Neuronal stem cell (in vitro differentiated cells): ENCODE data around the gene SLC17A7.
A peak's percentile ranks its signal among the peaks of the same experiment; 100 is the strongest.

Source experiments
- DNase-seq: peaks from one replicate; pipeline ENCODE4 v3.0.0-alpha.2; 2013; ENCODE audit warnings: low spot score
- H2AFZ ChIP-seq: one replicate; pipeline ENCODE4 v1.6.1; 2013; ENCODE audit warnings: mild to moderate bottlenecking, low read length, inconsistent platforms
- H2AK5ac ChIP-seq: 2 replicates; pipeline ENCODE4 v1.6.1; 2013; ENCODE audit warnings: low read depth, mild to moderate bottlenecking, inconsistent platforms, low read length, moderate library complexity, mixed read lengths
- H2BK120ac ChIP-seq: 2 replicates; pipeline ENCODE4 v1.6.1; 2013; ENCODE audit warnings: low read depth, mild to moderate bottlenecking, inconsistent platforms, low read length, moderate library complexity, mixed read lengths
- H2BK12ac ChIP-seq: one replicate; pipeline ENCODE4 v1.6.1; 2013; ENCODE audit warnings: low read length, inconsistent platforms
- H2BK15ac ChIP-seq: 2 replicates; pipeline ENCODE4 v1.6.1; 2013; ENCODE audit warnings: mild to moderate bottlenecking, low read length, inconsistent platforms, mixed read lengths
- H2BK5ac ChIP-seq: one replicate; pipeline ENCODE4 v1.6.1; 2013; ENCODE audit warnings: inconsistent platforms, mild to moderate bottlenecking, low read length, moderate library complexity
- H3K14ac ChIP-seq: one replicate; pipeline ENCODE4 v1.6.1; 2013; ENCODE audit warnings: low read length, inconsistent platforms
- H3K18ac ChIP-seq: 2 replicates; pipeline ENCODE4 v1.6.1; 2013; ENCODE audit warnings: low read length, inconsistent platforms
- H3K23ac ChIP-seq: 2 replicates; pipeline ENCODE4 v1.6.1; 2013; ENCODE audit warnings: low read depth, mild to moderate bottlenecking, mixed read lengths, low read length, inconsistent platforms; ENCODE audit not compliant: poor library complexity
- H3K27ac ChIP-seq: replicated peaks from 3 replicates; pipeline ENCODE4 v1.5.1; 2013; ENCODE audit warnings: low read length, inconsistent platforms
- H3K27me3 ChIP-seq, 3 experiments: 2 replicates each; pipeline ENCODE4 v1.6.1; 2013; ENCODE audit warnings: low read length in 3 of 3, mild to moderate bottlenecking in 2 of 3, inconsistent platforms in 1 of 3, low read depth in 1 of 3, mixed read lengths in 1 of 3, moderate library complexity in 1 of 3; ENCODE audit not compliant: control insufficient read depth in 3 of 3, insufficient read depth in 3 of 3
- H3K36me3 ChIP-seq, 2 donors: replicated peaks in 1 of 2; 2 replicates each; pipeline ENCODE4 v1.6.1; 2013; ENCODE audit warnings: low read length in 2 of 2; ENCODE audit not compliant: control insufficient read depth in 2 of 2, insufficient read depth in 2 of 2
- H3K4ac ChIP-seq: 2 replicates; pipeline ENCODE4 v1.6.1; 2013; ENCODE audit warnings: inconsistent platforms, mild to moderate bottlenecking, low read length, moderate library complexity
- H3K4me1 ChIP-seq, 2 donors: 1 replicate in 1 of 2; 2 replicates in 1 of 2; pipeline ENCODE4 v1.6.1; 2013; ENCODE audit warnings: low read length in 2 of 2, low read depth in 1 of 2; ENCODE audit not compliant: control insufficient read depth in 2 of 2, insufficient read depth in 1 of 2
- H3K4me2 ChIP-seq: one replicate; pipeline ENCODE4 v1.6.1; 2013; ENCODE audit warnings: mild to moderate bottlenecking, low read length, inconsistent platforms; ENCODE audit not compliant: insufficient read depth, poor library complexity, severe bottlenecking
- H3K4me3 ChIP-seq, 2 donors: 2 replicates each; pipeline ENCODE4 v1.5.1; 2013; ENCODE audit warnings: low read length in 2 of 2, mild to moderate bottlenecking in 2 of 2, inconsistent platforms in 1 of 2, moderate library complexity in 1 of 2
- H3K79me1 ChIP-seq: one replicate; pipeline ENCODE4 v1.6.1; 2013; ENCODE audit warnings: low read depth, mild to moderate bottlenecking, inconsistent platforms, low read length, moderate library complexity
- H3K9ac ChIP-seq: one replicate; pipeline ENCODE4 v1.6.1; 2013; ENCODE audit warnings: mild to moderate bottlenecking, low read depth, low read length, inconsistent platforms; ENCODE audit not compliant: poor library complexity
- H3K9me3 ChIP-seq, 2 donors: replicated peaks in 1 of 2; 2 replicates each; pipeline versions ENCODE3 to v1.6.1; 2013; ENCODE audit warnings: low read length in 2 of 2, mild to moderate bottlenecking in 2 of 2, inconsistent platforms in 1 of 2, low read depth in 1 of 2, mixed read lengths in 1 of 2, moderate library complexity in 1 of 2; ENCODE audit not compliant: control insufficient read depth in 2 of 2, insufficient read depth in 1 of 2
- H4K8ac ChIP-seq: one replicate; pipeline ENCODE4 v1.6.1; 2013; ENCODE audit warnings: low read depth, mild to moderate bottlenecking, inconsistent platforms, low read length, moderate library complexity
- H4K91ac ChIP-seq: one replicate; pipeline ENCODE4 v1.6.1; 2013; ENCODE audit warnings: low read length, low read depth, mild to moderate bottlenecking, inconsistent platforms; ENCODE audit not compliant: poor library complexity
- WGBS, 2 donors: extraction: QIAGEN DNeasy Blood & Tissue Kit; methylation state at CpG; one replicate each; pipeline ENCODE4 v1.1.7; 2013; ENCODE audit warnings: missing lambda C conversion rate in 2 of 2, mixed read lengths in 1 of 2; ENCODE audit not compliant: insufficient read length in 2 of 2, insufficient replicate concordance in 1 of 2; ENCODE audit errors: extremely low coverage in 2 of 2; 5-methylcytosine and 5-hydroxymethylcytosine counted together

The SLC17A7 gene

GRCh38 chr19:49459388-49459787 lies 18.1 kb upstream of the SLC17A7 start:
- Histone ChIP-seq H4K8ac (no peak overlapping the region), H3K27me3 (no peaks in the 10 kb centered on the region), H3K18ac (no peak overlapping the region), H2BK120ac (no peak overlapping the region), H3K9me3 (no peaks in the 10 kb centered on the region), H2BK12ac (no peak overlapping the region), H3K36me3 (peaks cover 7 to 44% of the 10 kb centered on the region in 2 donors), H2AK5ac (no peak overlapping the region), H3K9ac (no peak overlapping the region), H3K79me1 (no peaks in the 10 kb centered on the region), H2BK5ac (no peak overlapping the region), H3K14ac (no peak overlapping the region), H3K4me2 (peak overlapping the region; percentile 11), H3K4ac (no peak overlapping the region), H3K4me1 (no peaks in the 10 kb centered on the region), H2AFZ (no peak overlapping the region), H3K4me3 (no peak overlapping the region), H4K91ac (no peak overlapping the region), H2BK15ac (no peak overlapping the region), H3K23ac (no peak overlapping the region), H3K27ac (no peak overlapping the region)
- DNase-seq = no peak
- no CpG with 5 or more reads among the region's 12 CpGs for WGBS, 2 donors

GRCh38 chr19:49458567-49458903 lies 17.2 kb upstream of the SLC17A7 start:
- no peak overlapping the region for H4K8ac ChIP-seq
- peaks cover 0 to 1% of the 10 kb centered on the region in 2 donors for H3K4me1 ChIP-seq
- H3K4ac ChIP-seq = no peak overlapping the region
- H3K36me3 ChIP-seq = peaks cover 7 to 38% of the 10 kb centered on the region in 2 donors
- H3K9ac ChIP-seq = peak overlapping the region; percentile 70
- no peak overlapping the region for H4K91ac ChIP-seq
- no peak overlapping the region for H3K18ac ChIP-seq
- H2AFZ ChIP-seq = no peak overlapping the region
- H3K9me3 ChIP-seq = no peaks in the 10 kb centered on the region
- H2BK120ac ChIP-seq = no peak overlapping the region
- H3K4me2 ChIP-seq = no peak overlapping the region
- H2BK5ac ChIP-seq = no peak overlapping the region
- no peak for DNase-seq
- H3K27me3 ChIP-seq = no peaks in the 10 kb centered on the region
- WGBS, 2 donors = no CpG with 5 or more reads among the region's 5 CpGs
- no peak overlapping the region for H3K14ac ChIP-seq
- H3K27ac ChIP-seq = no peak overlapping the region
- H3K79me1 ChIP-seq = no peaks in the 10 kb centered on the region
- H2AK5ac ChIP-seq = no peak overlapping the region
- no peak overlapping the region for H3K4me3 ChIP-seq
- no peak overlapping the region for H2BK12ac ChIP-seq
- H2BK15ac ChIP-seq = no peak overlapping the region
- no peak overlapping the region for H3K23ac ChIP-seq

DNA sequence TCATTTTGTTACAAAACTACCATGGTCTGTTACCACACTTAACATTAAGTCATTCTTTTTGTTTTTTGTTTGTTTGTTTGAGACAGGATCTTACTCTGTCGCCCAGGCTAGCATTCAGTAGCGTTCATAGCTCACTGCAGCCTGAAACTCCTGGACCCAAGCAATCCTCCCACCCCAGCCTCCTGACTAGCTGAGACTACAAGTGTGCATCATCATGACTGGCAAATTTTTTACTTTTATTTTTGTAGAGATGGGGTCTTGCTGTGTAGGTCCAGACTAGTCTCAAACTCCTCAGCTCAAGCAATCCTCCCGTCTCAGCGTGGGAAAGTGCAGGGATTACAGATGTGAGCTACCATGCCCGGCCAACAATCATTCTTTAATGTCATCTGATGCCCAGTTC lies 15.0 kb upstream of the SLC17A7 start:
- Histone ChIP-seq H3K27ac (no peak overlapping the region), H3K4me3 (no peak overlapping the region)

GRCh38 chr19:49455773-49456172 lies 14.4 kb upstream of the SLC17A7 start:
- DNase-seq = no peak
- Histone ChIP-seq H2AK5ac (no peak overlapping the region), H3K27me3 (no peaks in the 10 kb centered on the region)

More for the DNA sequence above, 15.0 kb upstream of the SLC17A7 start:
- Histone ChIP-seq H3K18ac (no peak overlapping the region), H3K4ac (no peak overlapping the region), H2BK120ac (no peak overlapping the region), H4K91ac (no peak overlapping the region), H4K8ac (no peak overlapping the region), H2AK5ac (no peak overlapping the region), H3K79me1 (peaks cover 2% of the 10 kb centered on the region), H3K9me3 (no peaks in the 10 kb centered on the region), H3K14ac (no peak overlapping the region), H3K27me3 (no peaks in the 10 kb centered on the region), H3K4me2 (no peak overlapping the region), H3K36me3 (peaks cover 7 to 28% of the 10 kb centered on the region in 2 donors), H2BK5ac (no peak overlapping the region), H2AFZ (no peak overlapping the region), H2BK12ac (no peak overlapping the region), H3K9ac (no peak overlapping the region), H3K4me1 (peaks cover 0 to 3% of the 10 kb centered on the region in 2 donors), H2BK15ac (no peak overlapping the region), H3K23ac (no peak overlapping the region)
- no peak for DNase-seq
- no CpG with 5 or more reads among the region's 5 CpGs for WGBS, 2 donors

More at GRCh38 chr19:49455773-49456172, 14.4 kb upstream of the SLC17A7 start:
- Histone ChIP-seq H2BK15ac (no peak overlapping the region), H3K36me3 (peaks cover 7 to 27% of the 10 kb centered on the region in 2 donors), H2BK120ac (no peak overlapping the region), H3K27ac (no peak overlapping the region), H4K91ac (no peak overlapping the region), H2BK12ac (no peak overlapping the region), H2BK5ac (no peak overlapping the region), H2AFZ (no peak overlapping the region), H3K4ac (no peak overlapping the region), H3K9ac (no peak overlapping the region), H3K79me1 (peaks cover 3% of the 10 kb centered on the region), H3K4me1 (peaks cover 0 to 3% of the 10 kb centered on the region in 2 donors), H3K18ac (no peak overlapping the region), H3K9me3 (no peaks in the 10 kb centered on the region), H3K4me3 (no peak overlapping the region), H3K4me2 (no peak overlapping the region), H3K23ac (no peak overlapping the region), H4K8ac (no peak overlapping the region), H3K14ac (no peak overlapping the region)
- no CpG with 5 or more reads among the region's 5 CpGs for WGBS, 2 donors
